Thyroid gland (tissue), 4 donors: ENCODE data around the gene ATP1B1. TPM values are rescaled to one million over a fixed set of nuclear protein-coding genes. Genes with fewer than 3 reads are reported as not detected.

Source experiments
- DNase-seq, 2 donors: peaks; one replicate each; pipeline ENCODE4 v3.0.0-alpha.2; 2019
- H3K27ac ChIP-seq, 3 donors: fragments of 200-600 bp; sonication (generic); 1 replicate in 2 of 3; 2 replicates in 1 of 3; pipeline ENCODE4 v1.5.1; 2016 to 2019; ENCODE audit warnings: mild to moderate bottlenecking in 1 of 3, moderate library complexity in 1 of 3
- H3K27me3 ChIP-seq: fragments of 200-600 bp; sonication (generic); one replicate; pipeline ENCODE4 v1.5.1; 2019
- H3K36me3 ChIP-seq, 2 donors: fragments of 200-600 bp; sonication (generic); one replicate each; pipeline ENCODE4 v1.5.1; 2016 to 2019
- H3K4me1 ChIP-seq, 2 donors: fragments of 200-600 bp; sonication (generic); one replicate each; pipeline ENCODE4 v1.5.1; 2017 to 2019
- H3K4me3 ChIP-seq, 3 donors: fragments of 200-600 bp; sonication (generic); replicated peaks in 1 of 3; 1 replicate in 2 of 3; 2 replicates in 1 of 3; pipeline ENCODE4 v1.5.1; 2016; ENCODE audit warnings: mild to moderate bottlenecking in 1 of 3
- H3K9me3 ChIP-seq: fragments of 200-600 bp; sonication (generic); one replicate; pipeline ENCODE4 v1.5.1; 2017
- POLR2A ChIP-seq, 2 donors: fragments of 450-650 bp; IDR thresholded peaks; one replicate each; pipeline ENCODE4 v1.6.1; 2017; ENCODE audit warnings: antibody characterized with exemption in 2 of 2, mild to moderate bottlenecking in 2 of 2, moderate library complexity in 1 of 2
- WGBS, 2 donors: methylation state at CpG; one replicate each; pipeline ENCODE4 v1.1.5; 2017; 5-methylcytosine and 5-hydroxymethylcytosine counted together
- intact Hi-C: fragments of 100-400 bp; cut with DNase I; formaldehyde crosslinking; loops from one replicate; pipeline ENCODE4 v1.15.1; 2023
- total RNA-seq, 4 donors: library from RNA; depleted of rRNA; stranded (reverse); fragments of >200 nt; gene quantifications; one replicate each; pipeline ENCODE4 v1.2.3, GENCODE V29; 2016
- TF ChIP-seq, protein P1 (sequence below), 6 experiments: fragments of 200-600 bp in 3 of 6; fragments of 450-650 bp in 3 of 6; sonication (generic) in 3 of 6; IDR thresholded peaks; one replicate each; pipeline ENCODE4 v1.5.1; 2016 to 2019; ENCODE audit warnings: antibody characterized with exemption in 6 of 6, mild to moderate bottlenecking in 2 of 6, inconsistent platforms in 1 of 6, moderate library complexity in 1 of 6

Gene ATP1B1
- total RNA-seq, 4 donors from 2014 or later, result 310 to 509 (median 429) TPM

DNA sequence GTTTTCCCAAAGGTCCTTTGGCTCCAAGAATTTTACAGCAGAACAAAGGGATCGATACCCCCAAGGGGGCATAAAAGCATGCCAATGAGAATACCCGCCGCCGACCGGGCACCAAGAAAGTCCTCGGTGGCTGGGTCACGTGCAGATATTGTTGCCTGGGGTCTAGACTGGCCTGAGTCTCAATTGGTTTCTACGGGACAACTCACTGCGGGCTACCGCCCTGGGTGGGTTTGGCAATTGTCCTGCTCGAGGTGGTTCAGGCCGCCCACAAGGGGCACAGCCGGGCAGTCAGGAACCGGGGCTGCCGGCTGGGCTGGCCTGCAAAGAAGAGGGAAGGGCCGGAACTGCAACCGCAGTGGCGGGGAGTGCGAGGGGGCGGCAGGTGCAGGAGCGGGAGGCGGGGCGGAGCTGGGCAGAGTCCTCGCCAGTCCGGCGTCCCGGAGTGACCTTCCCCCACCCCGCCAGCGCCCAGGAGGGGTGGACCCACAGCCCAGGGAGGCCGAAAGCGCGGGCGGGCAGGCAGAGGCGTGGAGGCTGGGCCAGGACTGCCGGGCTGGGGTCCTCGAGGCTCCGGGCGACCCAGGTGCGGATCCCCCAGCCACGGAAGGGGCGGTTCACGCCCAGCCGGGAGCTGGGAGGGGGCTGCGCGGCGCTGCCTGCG, 926 bp upstream of the ATP1B1 start:
- DNase-seq, result peak; percentile 98
- TF ChIP-seq, protein P1, sequence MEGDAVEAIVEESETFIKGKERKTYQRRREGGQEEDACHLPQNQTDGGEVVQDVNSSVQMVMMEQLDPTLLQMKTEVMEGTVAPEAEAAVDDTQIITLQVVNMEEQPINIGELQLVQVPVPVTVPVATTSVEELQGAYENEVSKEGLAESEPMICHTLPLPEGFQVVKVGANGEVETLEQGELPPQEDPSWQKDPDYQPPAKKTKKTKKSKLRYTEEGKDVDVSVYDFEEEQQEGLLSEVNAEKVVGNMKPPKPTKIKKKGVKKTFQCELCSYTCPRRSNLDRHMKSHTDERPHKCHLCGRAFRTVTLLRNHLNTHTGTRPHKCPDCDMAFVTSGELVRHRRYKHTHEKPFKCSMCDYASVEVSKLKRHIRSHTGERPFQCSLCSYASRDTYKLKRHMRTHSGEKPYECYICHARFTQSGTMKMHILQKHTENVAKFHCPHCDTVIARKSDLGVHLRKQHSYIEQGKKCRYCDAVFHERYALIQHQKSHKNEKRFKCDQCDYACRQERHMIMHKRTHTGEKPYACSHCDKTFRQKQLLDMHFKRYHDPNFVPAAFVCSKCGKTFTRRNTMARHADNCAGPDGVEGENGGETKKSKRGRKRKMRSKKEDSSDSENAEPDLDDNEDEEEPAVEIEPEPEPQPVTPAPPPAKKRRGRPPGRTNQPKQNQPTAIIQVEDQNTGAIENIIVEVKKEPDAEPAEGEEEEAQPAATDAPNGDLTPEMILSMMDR (IDR thresholded peaks at IDR 0.05), result peak in 3 of 6 experiments; percentile 32 to 36 (median 33)
- TF ChIP-seq POLR2A (IDR thresholded peaks at IDR 0.05), result no peak
- Histone ChIP-seq H3K9me3 (no peaks in the 10 kb centered on the region), H3K4me1 (peaks cover 39 to 40% of the 10 kb centered on the region in 2 donors), H3K27ac (peak overlapping the region; percentile 97 to 100 (median 99)), H3K4me3 (peak overlapping the region in 1 of 3 donors; percentile 81), H3K27me3 (no peaks in the 10 kb centered on the region), H3K36me3 (peaks cover 0 to 6% of the 10 kb centered on the region in 2 donors)
- intact Hi-C loops, result loop anchor here (10.0 kb wide), 1 partner anchor 239 kb away; no protein-coding TSS in a partner anchor
- WGBS, 2 donors, result 8 to 14% methylated on average over 10 to 18 of the region's 47 CpGs

DNA sequence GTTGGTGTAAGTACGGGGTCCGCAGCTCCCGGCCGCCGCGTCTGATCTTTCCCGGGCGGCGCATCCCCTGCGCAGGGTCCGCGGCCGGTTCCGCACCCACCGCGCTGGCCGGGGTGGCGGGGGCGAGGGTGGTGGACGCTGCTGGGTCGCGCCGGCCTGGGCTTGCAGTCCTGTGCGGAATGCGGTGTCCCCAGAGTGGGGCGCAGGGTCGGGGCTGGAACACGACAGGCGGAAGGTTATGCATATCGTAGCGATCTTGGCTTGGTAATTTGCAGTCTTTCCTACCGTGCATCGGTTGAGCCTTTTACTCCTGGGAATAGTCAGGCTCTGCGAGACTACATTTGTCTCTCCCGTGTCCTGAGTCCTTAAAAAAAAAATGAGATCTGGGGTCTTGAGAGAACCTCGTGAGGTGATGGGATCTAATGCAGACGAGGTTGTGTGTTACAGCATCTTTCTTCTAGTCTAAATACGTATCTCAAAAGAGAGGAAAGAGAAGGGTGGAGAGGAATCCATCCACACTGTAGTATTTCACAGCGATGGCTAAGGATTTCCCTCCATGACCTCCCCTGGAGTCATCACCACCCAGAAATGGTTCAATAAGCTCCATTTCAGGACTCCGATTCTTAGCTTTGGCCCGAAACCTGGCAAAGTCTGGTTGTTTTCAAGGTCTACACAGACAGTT, 572 bp downstream of the ATP1B1 start:
- no peaks in the 10 kb centered on the region for H3K27me3 ChIP-seq
- intact Hi-C loops, result loop anchor here (10.0 kb wide), 1 partner anchor 238 kb away; no protein-coding TSS in a partner anchor
- TF ChIP-seq POLR2A (IDR thresholded peaks at IDR 0.05), result no peak
- TF ChIP-seq, protein P1 (IDR thresholded peaks at IDR 0.05), result no peak
- 2 to 5% methylated on average over 16 to 21 of the region's 41 CpGs for WGBS, 2 donors
- peak overlapping the region; percentile 51 to 92 (median 81) for H3K4me3 ChIP-seq
- H3K27ac ChIP-seq, result peak overlapping the region; percentile 97 to 100 (median 99)
- peaks cover 48 to 54% of the 10 kb centered on the region in 2 donors for H3K4me1 ChIP-seq
- no peak for DNase-seq
- peaks cover 5 to 6% of the 10 kb centered on the region in 2 donors for H3K36me3 ChIP-seq
- no peaks in the 10 kb centered on the region for H3K9me3 ChIP-seq

- intact Hi-C loops, result loop anchor here (10.0 kb wide), 1 partner anchor 237 kb away; no protein-coding TSS in a partner anchor
- H3K9me3 ChIP-seq, result no peaks in the 10 kb centered on the region
- TF ChIP-seq, protein P1 (IDR thresholded peaks at IDR 0.05), result no peak
- peak in 1 of 2 donors; percentile 58 for TF ChIP-seq POLR2A (IDR thresholded peaks at IDR 0.05)
- WGBS, 2 donors, result 18 to 24% methylated on average over 9 of the region's 9 CpGs
- peak; percentile 37 to 53 for DNase-seq
- H3K27me3 ChIP-seq, result no peaks in the 10 kb centered on the region
- peak overlapping the region; percentile 97 to 100 (median 99) for H3K27ac ChIP-seq
- H3K4me1 ChIP-seq, result peaks cover 48% of the 10 kb centered on the region in 2 donors
- peaks cover 11 to 12% of the 10 kb centered on the region in 2 donors for H3K36me3 ChIP-seq
- H3K4me3 ChIP-seq, result peak overlapping the region; percentile 51 to 92 (median 81)
Measured at GRCh38 chr1:169107603-169108208, 1.2 kb downstream of the ATP1B1 start.

DNA sequence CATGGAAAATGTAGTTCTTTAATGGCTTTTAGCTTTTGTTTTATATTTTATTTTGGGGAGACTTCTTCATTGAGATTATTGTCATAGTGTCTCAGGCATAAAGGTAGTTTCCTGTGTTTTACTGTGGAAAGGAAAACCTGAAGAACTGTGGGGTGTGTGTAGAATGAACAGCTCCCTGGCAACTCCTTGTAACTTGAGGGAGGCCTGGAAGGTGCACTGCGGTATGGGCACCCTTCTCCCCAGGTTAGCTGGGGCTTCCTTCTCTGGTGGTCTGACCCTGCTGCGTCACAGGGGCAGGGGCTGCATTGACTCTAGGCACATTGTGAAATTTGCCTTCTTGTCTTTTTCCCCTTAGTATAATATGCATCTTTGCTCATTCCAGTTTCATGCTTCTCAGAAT, 1.7 kb downstream of the ATP1B1 start:
- Histone ChIP-seq H3K27ac (peak overlapping the region; percentile 97 to 100 (median 99)), H3K36me3 (peaks cover 15% of the 10 kb centered on the region in 2 donors), H3K27me3 (no peaks in the 10 kb centered on the region), H3K9me3 (no peaks in the 10 kb centered on the region), H3K4me1 (peaks cover 43 to 48% of the 10 kb centered on the region in 2 donors), H3K4me3 (peak overlapping the region; percentile 51 to 92 (median 81))
- 19 to 37% methylated on average over 2 of the region's 2 CpGs for WGBS, 2 donors
- intact Hi-C loops, result loop anchor here (10.0 kb wide), 1 partner anchor 237 kb away; no protein-coding TSS in a partner anchor
- DNase-seq, result no peak
- TF ChIP-seq POLR2A (IDR thresholded peaks at IDR 0.05), result no peak
- TF ChIP-seq, protein P1 (IDR thresholded peaks at IDR 0.05), result no peak
